ENCODE results near the gene FLOT1. TPM values are rescaled to one million over a fixed set of nuclear protein-coding genes. Genes with fewer than 3 reads are reported as not detected.
A peak's percentile ranks its signal among the peaks of the same experiment; 100 is the strongest.

Gene FLOT1
- total and polyA plus RNA-seq, 2 of the 13 experiments (the other 11 are each of a cell fraction or from before 2014, with no cell fraction given) = 82.3 to 130 TPM

GRCh38 chr6:30789606-30790005 lies 47.1 kb upstream of the FLOT1 start (continued):
- 0 out of 2 replicates have a peak, but pooled peaks have one; percentile 29 for TF ChIP-seq RERE (CRISPR knock-in tag; IDR thresholded peaks at IDR 0.05; ENCODE audit: low read depth)
- no peak for TF ChIP-seq HNRNPLL (IDR thresholded peaks at IDR 0.05; ENCODE audit: low read depth, low read length, poor library complexity, severe bottlenecking)
- no peak for TF ChIP-seq FOSL1 (CRISPR knock-in tag; IDR thresholded peaks at IDR 0.05; ENCODE audit: borderline replicate concordance)
- no peak for TF ChIP-seq ZNF709 (CRISPR knock-in tag; IDR thresholded peaks at IDR 0.05)
- TF ChIP-seq RORA (CRISPR knock-in tag; IDR thresholded peaks at IDR 0.05) = 0 out of 2 replicates have a peak, but pooled peaks have one; percentile 5
- TF ChIP-seq POLR2AphosphoS5 (IDR thresholded peaks at IDR 0.05; ENCODE audit: low read depth, low read length) = no peak
- no peak for TF ChIP-seq BRF2 (CRISPR knock-in tag; IDR thresholded peaks at IDR 0.05)
- peak; percentile 19 for TF ChIP-seq SKI (IDR thresholded peaks at IDR 0.05; ENCODE audit: partially characterized antibody)
- TF ChIP-seq ZNF138 (CRISPR knock-in tag; IDR thresholded peaks at IDR 0.05; ENCODE audit: low read depth) = no peak
- TF ChIP-seq PHF21A (CRISPR knock-in tag; IDR thresholded peaks at IDR 0.05) = peak; percentile 53; the same call in 1 of the 2 replicates
- TF ChIP-seq ZNF18 (CRISPR knock-in tag; IDR thresholded peaks at IDR 0.05; ENCODE audit: insufficient replicate concordance) = peak; percentile 85
- no peak for TF ChIP-seq TOE1 (CRISPR knock-in tag; IDR thresholded peaks at IDR 0.05)
- no peak for TF ChIP-seq NFKB2 (CRISPR knock-in tag; IDR thresholded peaks at IDR 0.05; ENCODE audit: borderline replicate concordance)
- no peak for TF ChIP-seq ZNF326 (CRISPR knock-in tag; IDR thresholded peaks at IDR 0.05; ENCODE audit: borderline replicate concordance)
- TF ChIP-seq ATF7-NPFF (CRISPR knock-in tag; IDR thresholded peaks at IDR 0.05; ENCODE audit: low read depth) = no peak
- TF ChIP-seq FOXO1 (CRISPR knock-in tag; IDR thresholded peaks at IDR 0.05) = peak; percentile 34; the same call in 1 of the 2 replicates
- TF ChIP-seq THAP11 (CRISPR knock-in tag; IDR thresholded peaks at IDR 0.05) = peak; percentile 26; the same call in 1 of the 2 replicates
- TF ChIP-seq ELF3 (CRISPR knock-in tag; IDR thresholded peaks at IDR 0.05) = peak; percentile 41; the same call in 1 of the 2 replicates
- peak; percentile 46; the same call in 1 of the 2 replicates for TF ChIP-seq CREM (IDR thresholded peaks at IDR 0.05)
- TF ChIP-seq CREM (CRISPR knock-in tag; IDR thresholded peaks at IDR 0.05) = no peak
- no peak for TF ChIP-seq EHMT2 (IDR thresholded peaks at IDR 0.05; ENCODE audit: borderline replicate concordance, low read depth, low read length)
- TF ChIP-seq ZFP62 (CRISPR knock-in tag; IDR thresholded peaks at IDR 0.05) = no peak
- TF ChIP-seq KLF6 (CRISPR knock-in tag; IDR thresholded peaks at IDR 0.05) = no peak
- TF ChIP-seq ZNF761 (CRISPR knock-in tag; conservative IDR thresholded peaks at IDR 0.05) = no peak
- no peak for TF ChIP-seq ZIK1 (CRISPR knock-in tag; IDR thresholded peaks at IDR 0.05; ENCODE audit: borderline replicate concordance, low read depth)
